Stimulated activated CD4-positive, alpha-beta T cell treated with anti-CD3 and anti-CD28 coated beads, TNF-alpha, amount 100 ng/mL, for 24 hours (primary cell): ENCODE data around the gene ADGRG6.

Source experiments
- DNase-seq, 3 experiments: peaks; one replicate each; pipeline ENCODE4 v3.0.0-alpha.2; 2020; ENCODE audit warnings: low read depth in 3 of 3

Gene ADGRG6

GRCh38 chr6:142291512-142291911, 10.3 kb upstream of the ADGRG6 start:
- DNase-seq, result no peak

- DNase-seq, result no peak
These were observed 9.5 kb upstream of the ADGRG6 start for GRCh38 chr6:142292166-142292924.

GRCh38 chr6:142293121-142293520, 8.7 kb upstream of the ADGRG6 start:
- no peak for DNase-seq

GRCh38 chr6:142294679-142295078, 7.1 kb upstream of the ADGRG6 start:
- DNase-seq, result no peak

- DNase-seq, result no peak
These were observed 4.7 kb upstream of the ADGRG6 start for GRCh38 chr6:142296975-142297604.

GRCh38 chr6:142297605-142297995, 4.2 kb upstream of the ADGRG6 start:
- DNase-seq, result no peak

GRCh38 chr6:142297996-142298753, 3.6 kb upstream of the ADGRG6 start:
- no peak for DNase-seq

- no peak for DNase-seq
These were observed 1.5 kb upstream of the ADGRG6 start for GRCh38 chr6:142300302-142300701.

GRCh38 chr6:142300758-142301650, 803 bp upstream of the ADGRG6 start:
- no peak for DNase-seq

- DNase-seq, result no peak
These were observed 791 bp downstream of the ADGRG6 start for GRCh38 chr6:142302421-142303175.

- DNase-seq, result no peak
These were observed 1.3 kb downstream of the ADGRG6 start for GRCh38 chr6:142303176-142303533.

- no peak for DNase-seq
These were observed 2.4 kb downstream of the ADGRG6 start for GRCh38 chr6:142304241-142304640.

- DNase-seq, result no peak
These were observed 4.9 kb downstream of the ADGRG6 start for GRCh38 chr6:142306736-142307135.

- DNase-seq, result no peak
These were observed 6.3 kb downstream of the ADGRG6 start for GRCh38 chr6:142307963-142308748.

GRCh38 chr6:142309426-142309825, 7.6 kb downstream of the ADGRG6 start:
- DNase-seq, result no peak

- no peak for DNase-seq
These were observed 11.5 kb downstream of the ADGRG6 start for GRCh38 chr6:142313284-142313683.

- no peak for DNase-seq
These were observed 15.1 kb downstream of the ADGRG6 start for GRCh38 chr6:142316791-142317368.

- DNase-seq, result no peak
These were observed 16.9 kb downstream of the ADGRG6 start for GRCh38 chr6:142318714-142319113.

- no peak for DNase-seq
These were observed 18.6 kb downstream of the ADGRG6 start for GRCh38 chr6:142320366-142320765.

- DNase-seq, result no peak
These were observed 19.6 kb downstream of the ADGRG6 start for GRCh38 chr6:142321451-142321850.
